Osteoblast (primary cell): ENCODE measurements around the gene UMODL1. TPM values are rescaled to one million over a fixed set of nuclear protein-coding genes. Genes with fewer than 3 reads are reported as not detected.

ENCODE experiments used
- DNase-seq: peaks from one replicate; pipeline ENCODE4 v3.0.0; 2011; ENCODE audit warnings: low spot score, mixed read lengths; ENCODE audit not compliant: insufficient read length; ENCODE audit errors: missing footprints
- H2AFZ ChIP-seq: 2 replicates; pipeline ENCODE4 v1.6.0; 2011; ENCODE audit warnings: mild to moderate bottlenecking, low read length
- H3K27ac ChIP-seq: 2 replicates; pipeline ENCODE4 v1.5.1; 2011; ENCODE audit warnings: mild to moderate bottlenecking, low read depth, low read length, moderate library complexity
- H3K27me3 ChIP-seq: 2 replicates; pipeline ENCODE4 v1.6.0; 2012; ENCODE audit warnings: mild to moderate bottlenecking, control low read depth, inconsistent platforms, low read length, moderate library complexity; ENCODE audit not compliant: insufficient read depth
- H3K36me3 ChIP-seq: 2 replicates; pipeline ENCODE4 v1.5.1; 2011; ENCODE audit warnings: mild to moderate bottlenecking, low read length, control low read depth, moderate library complexity; ENCODE audit not compliant: insufficient read depth
- H3K4me1 ChIP-seq: 2 replicates; pipeline ENCODE4 v1.5.1; 2011; ENCODE audit warnings: mild to moderate bottlenecking, low read length, control low read depth, moderate library complexity; ENCODE audit not compliant: insufficient read depth
- H3K4me2 ChIP-seq: 2 replicates; pipeline ENCODE4 v1.6.0; 2011; ENCODE audit warnings: mild to moderate bottlenecking, low read length; ENCODE audit not compliant: insufficient read depth
- H3K4me3 ChIP-seq: fragments of 200-600 bp; sonication (generic); 3 replicates; pipeline ENCODE4 v1.5.1; 2012; ENCODE audit warnings: mild to moderate bottlenecking, low read length, inconsistent platforms; ENCODE audit not compliant: insufficient read depth
- H3K79me2 ChIP-seq: 2 replicates; pipeline ENCODE4 v1.6.0; 2012; ENCODE audit warnings: mild to moderate bottlenecking, low read length, control low read depth, inconsistent platforms; ENCODE audit not compliant: insufficient read depth
- H3K9me3 ChIP-seq: 2 replicates; pipeline ENCODE4 v1.5.1; 2011; ENCODE audit warnings: low read depth, low read length, control low read depth
- H4K20me1 ChIP-seq: 2 replicates; pipeline ENCODE4 v1.6.0; 2012; ENCODE audit warnings: mild to moderate bottlenecking, low read length, control low read depth; ENCODE audit not compliant: insufficient read depth
- CTCF ChIP-seq: IDR thresholded peaks from 2 replicates; pipeline ENCODE4 v1.5.1; 2011; ENCODE audit warnings: mild to moderate bottlenecking, low read depth, low read length, moderate library complexity; ENCODE audit errors: extremely low read depth
- total RNA-seq: library from RNA; depleted of rRNA; stranded (reverse); fragments of >200 nt; gene quantifications from 2 replicates; pipeline ENCODE4 v1.2.3, GENCODE V29; 2012

UMODL1 gene
- total RNA-seq, 1 donor, result not detected

- peak overlapping the region; percentile 99 for H3K27ac ChIP-seq
These were observed 25.4 kb downstream of the UMODL1 start for GRCh38 chr21:42096566-42096965.

GRCh38 chr21:42097274-42097673 is 26.2 kb downstream of the UMODL1 start:
- H2AFZ ChIP-seq, result peak overlapping the region; percentile 75
- peak overlapping the region; percentile 76 for H3K4me2 ChIP-seq
- H3K4me3 ChIP-seq, result no peak overlapping the region
- no peaks in the 10 kb centered on the region for H3K36me3 ChIP-seq
- H3K79me2 ChIP-seq, result no peaks in the 10 kb centered on the region
- TF ChIP-seq CTCF, result no peak
- no peaks in the 10 kb centered on the region for H4K20me1 ChIP-seq
- H3K27me3 ChIP-seq, result peaks cover 9% of the 10 kb centered on the region
- H3K9me3 ChIP-seq, result peaks cover 3% of the 10 kb centered on the region
- H3K4me1 ChIP-seq, result peaks cover 35% of the 10 kb centered on the region
- no peak for DNase-seq
- peak overlapping the region; percentile 99 for H3K27ac ChIP-seq

More at GRCh38 chr21:42096566-42096965, 25.4 kb downstream of the UMODL1 start:
- no peak overlapping the region for H3K4me3 ChIP-seq
- H3K79me2 ChIP-seq, result no peaks in the 10 kb centered on the region
- no peaks in the 10 kb centered on the region for H3K36me3 ChIP-seq
- DNase-seq, result no peak
- TF ChIP-seq CTCF, result no peak
- H4K20me1 ChIP-seq, result no peaks in the 10 kb centered on the region
- H3K27me3 ChIP-seq, result peaks cover 16% of the 10 kb centered on the region
- H3K4me1 ChIP-seq, result peaks cover 35% of the 10 kb centered on the region
- H3K9me3 ChIP-seq, result peaks cover 3% of the 10 kb centered on the region
- H2AFZ ChIP-seq, result no peak overlapping the region
- H3K4me2 ChIP-seq, result no peak overlapping the region

- peak overlapping the region; percentile 76 for H3K4me2 ChIP-seq
These were observed 26.8 kb downstream of the UMODL1 start for GRCh38 chr21:42097860-42098454.

More at GRCh38 chr21:42097860-42098454, 26.8 kb downstream of the UMODL1 start:
- peak overlapping the region; percentile 34 for H3K4me3 ChIP-seq
- peak overlapping the region; percentile 99 for H3K27ac ChIP-seq
- peak overlapping the region; percentile 70 for H2AFZ ChIP-seq
- H3K79me2 ChIP-seq, result no peaks in the 10 kb centered on the region
- DNase-seq, result peak; percentile 99
- peaks cover 3% of the 10 kb centered on the region for H3K27me3 ChIP-seq
- H3K9me3 ChIP-seq, result peaks cover 3% of the 10 kb centered on the region
- TF ChIP-seq CTCF, result no peak
- no peaks in the 10 kb centered on the region for H4K20me1 ChIP-seq
- peaks cover 31% of the 10 kb centered on the region for H3K4me1 ChIP-seq
- H3K36me3 ChIP-seq, result no peaks in the 10 kb centered on the region
